Smooth muscle cell (in vitro differentiated cells): ENCODE data around the gene SIT1. TPM values are rescaled to one million over a fixed set of nuclear protein-coding genes. Genes with fewer than 3 reads are reported as not detected.
A peak's percentile ranks its signal among the peaks of the same experiment; 100 is the strongest.

Experiments used
- DNase-seq: peaks from one replicate; lab custom pipeline; 2025; ENCODE audit not compliant: unreplicated experiment; lab: John Stamatoyannopoulos, UW
- H2AFZ ChIP-seq: fragments of 200-600 bp; sonication (generic); 2 replicates; pipeline ENCODE4 v1.6.0; 2016; ENCODE audit warnings: antibody characterized with exemption, low read depth, mild to moderate bottlenecking
- H3F3A ChIP-seq: fragments of 200-600 bp; sonication (generic); 2 replicates; pipeline ENCODE4 v1.6.0; 2017; ENCODE audit warnings: antibody characterized with exemption, low read depth
- H3K27ac ChIP-seq: fragments of 200-600 bp; sonication (generic); 2 replicates; pipeline ENCODE4 v1.5.1; 2016; ENCODE audit warnings: low read depth, mild to moderate bottlenecking
- H3K27me3 ChIP-seq: fragments of 200-600 bp; sonication (generic); 2 replicates; pipeline ENCODE4 v1.6.1; 2016; ENCODE audit warnings: low read depth, mild to moderate bottlenecking
- H3K36me3 ChIP-seq: fragments of 200-600 bp; sonication (generic); 2 replicates; pipeline ENCODE4 v1.5.1; 2016; ENCODE audit warnings: low read depth
- H3K4me1 ChIP-seq: fragments of 200-600 bp; sonication (generic); 2 replicates; pipeline ENCODE4 v1.5.1; 2016; ENCODE audit warnings: low read depth
- H3K4me2 ChIP-seq: fragments of 200-600 bp; sonication (generic); 2 replicates; pipeline ENCODE4 v1.6.0; 2016; ENCODE audit warnings: mild to moderate bottlenecking
- H3K4me3 ChIP-seq: fragments of 200-600 bp; sonication (generic); 2 replicates; pipeline ENCODE4 v1.5.1; 2016; ENCODE audit warnings: mild to moderate bottlenecking
- H3K79me2 ChIP-seq: fragments of 200-600 bp; sonication (generic); 2 replicates; pipeline ENCODE4 v1.6.0; 2016; ENCODE audit warnings: low read depth, mild to moderate bottlenecking
- H3K9ac ChIP-seq: fragments of 200-600 bp; sonication (generic); 2 replicates; pipeline ENCODE4 v1.6.0; 2016; ENCODE audit warnings: low read depth
- H3K9me3 ChIP-seq: fragments of 200-600 bp; sonication (generic); replicated peaks from 2 replicates; pipeline ENCODE4 v1.5.1; 2016; ENCODE audit warnings: low read depth
- H4K20me1 ChIP-seq: fragments of 200-600 bp; sonication (generic); 2 replicates; pipeline ENCODE4 v1.6.0; 2016; ENCODE audit warnings: low read depth
- WGBS: methylation state at CpG from one replicate; pipeline ENCODE4 v1.1.7; 2016; ENCODE audit warnings: low lambda C conversion rate; 5-methylcytosine and 5-hydroxymethylcytosine counted together
- polyA plus RNA-seq: library from polyadenylated mRNA; unstranded; fragments of >200 nt; fragmentation: Nextera tagmentation; extraction: Ambion mirVana; gene quantifications from 2 replicates; pipeline ENCODE4 v1.2.1, GENCODE V29; 2016
- total RNA-seq: library from RNA; depleted of rRNA; stranded (reverse); fragments of >200 nt; gene quantifications from 2 replicates; pipeline ENCODE4 v1.2.3, GENCODE V29; 2014
- TF ChIP-seq, protein P1 (sequence below): fragments of 200-600 bp; sonication (generic); IDR thresholded peaks from 2 replicates; pipeline ENCODE4 v1.5.1; 2017; ENCODE audit warnings: borderline replicate concordance, mild to moderate bottlenecking, antibody characterized with exemption; ENCODE audit not compliant: insufficient read depth, poor library complexity, severe bottlenecking

Gene SIT1
- total and polyA plus RNA-seq, 2 experiments from 2014 or later = not detected

DNA sequence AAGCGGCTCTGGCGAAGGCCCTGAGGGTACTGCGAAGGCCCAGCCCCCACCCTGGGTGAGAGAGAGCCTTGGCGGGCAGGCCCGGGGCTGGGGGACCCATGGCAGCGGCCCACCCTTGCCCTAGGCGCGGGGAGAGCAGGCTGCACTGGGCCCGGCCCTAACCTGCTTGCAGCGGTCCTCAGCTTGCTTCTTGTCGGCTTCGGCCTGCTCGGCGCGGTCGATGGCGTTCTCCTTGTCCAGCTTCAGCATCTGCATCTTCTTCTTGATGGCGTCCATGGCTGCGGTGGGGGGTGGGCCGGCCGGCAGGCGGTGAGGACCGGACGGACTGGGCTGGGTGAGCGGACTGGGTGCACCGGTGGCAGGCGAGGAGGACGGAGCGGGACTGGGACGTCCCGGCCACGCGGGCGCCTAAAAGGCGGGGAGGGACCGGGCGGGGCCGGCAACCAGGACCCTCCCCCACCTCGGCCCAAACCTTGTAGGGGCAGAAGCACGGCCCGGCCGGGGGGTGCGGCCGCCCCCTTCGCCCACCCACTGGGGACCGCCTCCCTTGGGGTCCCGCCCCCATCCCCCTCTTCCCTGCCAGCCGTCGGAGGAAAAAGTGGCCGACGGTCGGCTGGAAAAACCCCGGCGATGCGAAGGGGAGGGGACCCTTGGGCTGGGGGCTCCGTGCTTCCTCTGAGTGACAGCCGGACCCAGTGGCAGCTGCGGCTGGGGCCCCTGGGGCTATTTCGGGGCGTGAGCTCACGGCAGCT lies 39.0 kb upstream of the SIT1 start, which contains the start of gene TPM2:
Gene TPM2 (minus strand): TSS at position 384 of the 752 bp plus-strand sequence. CDS start 108 bp downstream, at position 276.
- Histone ChIP-seq H4K20me1 (peaks cover 50% of the 10 kb centered on the region), H2AFZ (no peak within 1 kb of the TSS), H3K27ac (peak within 1 kb of the TSS; percentile 95)

DNA sequence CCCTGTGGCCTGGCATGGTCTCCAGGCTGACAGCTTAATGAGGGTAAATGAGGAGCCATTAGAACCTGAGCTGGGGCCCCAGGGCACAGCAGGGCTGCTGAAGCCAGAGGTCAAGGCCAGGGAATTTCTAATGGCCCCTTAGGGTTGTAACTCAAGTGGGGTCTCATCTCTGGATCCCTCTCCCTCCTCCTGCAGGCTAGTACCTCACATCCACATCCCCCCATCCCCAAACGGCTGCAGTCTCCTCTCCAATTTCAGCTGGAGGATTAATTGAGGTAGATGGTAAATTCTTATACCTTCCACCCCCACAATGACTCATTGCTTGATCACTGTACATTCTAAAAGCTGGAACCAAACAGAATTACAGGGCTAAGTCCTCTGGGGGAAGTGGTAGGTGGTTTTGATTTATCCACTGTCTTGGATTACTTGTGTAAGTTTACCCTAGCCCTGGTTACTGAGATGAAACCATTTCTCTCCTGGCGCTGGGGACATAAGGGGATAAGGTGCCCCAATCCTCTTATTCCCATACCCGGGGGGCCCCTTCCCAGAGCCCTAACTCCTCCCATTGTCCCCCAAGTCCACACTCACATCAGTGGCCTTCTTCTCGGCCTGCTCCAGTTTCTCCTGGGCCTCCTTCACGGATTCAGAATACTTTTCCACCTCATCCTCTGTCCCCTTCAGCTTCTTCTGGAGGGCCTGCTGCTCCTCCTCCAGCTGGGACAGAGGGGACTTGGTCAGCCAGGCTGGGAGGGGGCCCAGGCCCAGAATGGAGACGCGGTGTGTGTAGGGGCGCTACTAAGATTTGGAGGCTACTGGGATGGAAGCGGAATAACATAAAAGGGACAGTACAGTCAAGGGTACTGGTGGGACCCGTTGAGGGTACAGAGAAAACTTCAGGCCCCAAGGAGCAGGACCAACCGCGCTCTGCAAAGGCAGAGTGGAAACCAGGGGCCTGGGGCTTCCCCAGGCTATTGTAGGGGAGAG lies 38.1 kb upstream of the SIT1 start:
- Histone ChIP-seq H4K20me1 (peaks cover 58% of the 10 kb centered on the region), H3F3A (peaks cover 58% of the 10 kb centered on the region), H3K27ac (peak overlapping the region; percentile 95), H3K4me2 (peak overlapping the region; percentile 95), H3K4me3 (peak overlapping the region; percentile 70), H3K9me3 (no peaks in the 10 kb centered on the region), H3K9ac (peak overlapping the region; percentile 90), H3K79me2 (peaks cover 35% of the 10 kb centered on the region), H2AFZ (no peak overlapping the region), H3K4me1 (peaks cover 18% of the 10 kb centered on the region), H3K36me3 (no peaks in the 10 kb centered on the region), H3K27me3 (no peaks in the 10 kb centered on the region)
- WGBS = 9% methylated on average over 12 of the region's 12 CpGs
- no peak for DNase-seq
- TF ChIP-seq, protein P1, sequence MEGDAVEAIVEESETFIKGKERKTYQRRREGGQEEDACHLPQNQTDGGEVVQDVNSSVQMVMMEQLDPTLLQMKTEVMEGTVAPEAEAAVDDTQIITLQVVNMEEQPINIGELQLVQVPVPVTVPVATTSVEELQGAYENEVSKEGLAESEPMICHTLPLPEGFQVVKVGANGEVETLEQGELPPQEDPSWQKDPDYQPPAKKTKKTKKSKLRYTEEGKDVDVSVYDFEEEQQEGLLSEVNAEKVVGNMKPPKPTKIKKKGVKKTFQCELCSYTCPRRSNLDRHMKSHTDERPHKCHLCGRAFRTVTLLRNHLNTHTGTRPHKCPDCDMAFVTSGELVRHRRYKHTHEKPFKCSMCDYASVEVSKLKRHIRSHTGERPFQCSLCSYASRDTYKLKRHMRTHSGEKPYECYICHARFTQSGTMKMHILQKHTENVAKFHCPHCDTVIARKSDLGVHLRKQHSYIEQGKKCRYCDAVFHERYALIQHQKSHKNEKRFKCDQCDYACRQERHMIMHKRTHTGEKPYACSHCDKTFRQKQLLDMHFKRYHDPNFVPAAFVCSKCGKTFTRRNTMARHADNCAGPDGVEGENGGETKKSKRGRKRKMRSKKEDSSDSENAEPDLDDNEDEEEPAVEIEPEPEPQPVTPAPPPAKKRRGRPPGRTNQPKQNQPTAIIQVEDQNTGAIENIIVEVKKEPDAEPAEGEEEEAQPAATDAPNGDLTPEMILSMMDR = no peak

More for the DNA sequence above, 39.0 kb upstream of the SIT1 start, which contains the start of gene TPM2:
- peak; percentile 69 for DNase-seq
- H3K4me2 ChIP-seq = peak within 1 kb of the TSS; percentile 95
- H3K27me3 ChIP-seq = no peaks in the 10 kb centered on the region
- peaks cover 18% of the 10 kb centered on the region for H3K4me1 ChIP-seq
- peak within 1 kb of the TSS; percentile 90 for H3K9ac ChIP-seq
- WGBS = under 1% methylated on average over 41 of the region's 61 CpGs
- H3K36me3 ChIP-seq = no peaks in the 10 kb centered on the region
- TF ChIP-seq, protein P1 = no peak
- peaks cover 35% of the 10 kb centered on the region for H3K79me2 ChIP-seq
- no peaks in the 10 kb centered on the region for H3K9me3 ChIP-seq
- peaks cover 56% of the 10 kb centered on the region for H3F3A ChIP-seq
- peak within 1 kb of the TSS; percentile 70 for H3K4me3 ChIP-seq

DNA sequence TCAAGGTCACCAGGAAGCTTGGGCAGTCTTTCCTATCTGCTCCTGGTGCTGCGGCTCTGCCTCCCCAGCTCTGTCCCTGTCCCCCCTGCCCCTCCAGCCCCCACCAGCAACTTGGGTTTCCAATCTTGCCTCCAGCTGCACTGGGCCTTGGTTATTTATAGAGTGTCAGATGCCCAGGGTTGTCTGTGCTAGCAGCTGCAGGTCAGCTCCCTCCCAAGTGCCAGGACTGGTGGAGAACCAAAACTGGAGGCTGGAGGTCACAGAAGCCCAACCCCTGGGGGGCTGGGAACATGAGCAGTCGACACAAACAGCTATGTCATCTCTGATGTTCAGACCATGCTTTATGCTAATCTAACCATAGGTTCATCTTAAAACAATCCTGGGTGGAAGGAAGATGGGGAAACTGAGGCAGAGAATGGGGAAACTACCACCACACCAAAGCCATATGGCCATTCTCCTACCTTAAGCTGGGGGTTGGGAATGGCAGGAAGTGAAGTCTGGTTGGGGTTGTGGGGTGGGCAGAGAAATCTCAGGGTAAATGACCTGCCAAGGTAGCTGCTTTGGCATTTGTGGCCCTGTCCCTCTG lies 37.3 kb upstream of the SIT1 start:
- Histone ChIP-seq H3K9me3 (no peaks in the 10 kb centered on the region), H3K9ac (peak overlapping the region; percentile 19), H3K4me2 (peak overlapping the region; percentile 95), H3K4me3 (peak overlapping the region; percentile 70), H3K27ac (peak overlapping the region; percentile 95), H3K36me3 (no peaks in the 10 kb centered on the region), H4K20me1 (peaks cover 66% of the 10 kb centered on the region), H3K27me3 (no peaks in the 10 kb centered on the region), H3K79me2 (peaks cover 35% of the 10 kb centered on the region), H3K4me1 (peaks cover 18% of the 10 kb centered on the region), H2AFZ (no peak overlapping the region), H3F3A (peaks cover 66% of the 10 kb centered on the region)
- TF ChIP-seq, protein P1 = no peak
- 78% methylated on average over 2 of the region's 2 CpGs for WGBS
- no peak for DNase-seq
